Measurements from ENCODE around the gene VGLL1.
A peak's percentile ranks its signal among the peaks of the same experiment; 100 is the strongest.

The VGLL1 gene

GRCh38 chrX:136496764-136497555, 35.1 kb upstream of the VGLL1 start:
- TF ChIP-seq CTCF (IDR thresholded peaks at IDR 0.05; ENCODE audit: borderline replicate concordance, insufficient read depth, low read depth, low read length), result no peak

GRCh38 chrX:136497556-136498052, 34.4 kb upstream of the VGLL1 start, which contains the start of gene HTATSF1:
Gene HTATSF1 (plus strand): TSS chrX:136497592. CDS start chrX:136497685, 93 bp downstream.
- H3K4me3 ChIP-seq (ENCODE audit: low read depth, low read length), result peak within 1 kb of the TSS; percentile 75

More at GRCh38 chrX:136496764-136497555, 35.1 kb upstream of the VGLL1 start:
- peak overlapping the region; percentile 75 for H3K4me3 ChIP-seq (ENCODE audit: low read depth, low read length)

DNA sequence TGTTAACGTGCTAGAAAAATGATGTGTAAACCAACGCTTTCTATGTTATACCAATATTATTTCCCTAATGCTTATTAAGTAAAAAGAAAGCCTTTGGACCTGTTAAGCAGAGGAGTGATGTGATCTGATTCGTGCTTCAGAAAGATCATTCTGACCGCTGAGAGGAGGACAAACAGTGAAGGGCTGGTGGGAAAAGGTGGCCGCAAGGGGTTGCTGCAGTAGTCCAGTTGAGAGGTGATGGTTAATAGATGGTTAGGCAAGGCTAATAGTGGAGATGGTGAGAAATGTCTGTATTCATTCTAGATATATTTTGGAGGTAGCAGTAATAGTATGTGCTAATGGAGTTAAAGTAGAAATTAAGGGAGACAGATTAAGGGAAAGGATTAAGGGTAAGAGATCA, 12.9 kb upstream of the VGLL1 start:
- no peak overlapping the region for H3K4me3 ChIP-seq (ENCODE audit: low read depth, low read length)
- TF ChIP-seq CTCF (IDR thresholded peaks at IDR 0.05; ENCODE audit: borderline replicate concordance, insufficient read depth, low read depth, low read length), result no peak

More at GRCh38 chrX:136497556-136498052, 34.4 kb upstream of the VGLL1 start, which contains the start of gene HTATSF1:
- no peak for TF ChIP-seq CTCF (IDR thresholded peaks at IDR 0.05; ENCODE audit: borderline replicate concordance, insufficient read depth, low read depth, low read length)

DNA sequence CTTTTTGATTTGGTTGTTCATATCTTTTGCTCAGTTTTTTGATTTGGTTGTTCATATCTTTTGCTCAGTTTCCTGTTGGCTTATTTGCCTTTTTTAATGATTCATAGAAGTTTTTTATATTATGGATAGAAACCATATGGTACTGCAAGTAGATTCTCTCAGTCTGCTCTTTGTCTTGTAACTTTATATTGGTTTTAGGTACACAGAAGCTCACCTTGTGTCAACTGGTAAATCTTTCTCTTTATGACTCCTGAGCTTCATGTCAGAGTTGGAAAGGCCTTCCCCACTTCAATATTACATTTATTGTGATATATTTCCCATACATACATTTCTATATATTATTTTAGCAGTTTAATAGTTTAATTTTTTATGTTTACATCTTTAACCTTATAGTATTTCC, 8.2 kb upstream of the VGLL1 start:
- H3K4me3 ChIP-seq (ENCODE audit: low read depth, low read length), result no peak overlapping the region
- TF ChIP-seq CTCF (IDR thresholded peaks at IDR 0.05; ENCODE audit: borderline replicate concordance, insufficient read depth, low read depth, low read length), result no peak

GRCh38 chrX:136525738-136526606, 6.0 kb upstream of the VGLL1 start:
- no peak for TF ChIP-seq CTCF (IDR thresholded peaks at IDR 0.05; ENCODE audit: borderline replicate concordance, insufficient read depth, low read depth, low read length)
- H3K4me3 ChIP-seq (ENCODE audit: low read depth, low read length), result no peak overlapping the region

DNA sequence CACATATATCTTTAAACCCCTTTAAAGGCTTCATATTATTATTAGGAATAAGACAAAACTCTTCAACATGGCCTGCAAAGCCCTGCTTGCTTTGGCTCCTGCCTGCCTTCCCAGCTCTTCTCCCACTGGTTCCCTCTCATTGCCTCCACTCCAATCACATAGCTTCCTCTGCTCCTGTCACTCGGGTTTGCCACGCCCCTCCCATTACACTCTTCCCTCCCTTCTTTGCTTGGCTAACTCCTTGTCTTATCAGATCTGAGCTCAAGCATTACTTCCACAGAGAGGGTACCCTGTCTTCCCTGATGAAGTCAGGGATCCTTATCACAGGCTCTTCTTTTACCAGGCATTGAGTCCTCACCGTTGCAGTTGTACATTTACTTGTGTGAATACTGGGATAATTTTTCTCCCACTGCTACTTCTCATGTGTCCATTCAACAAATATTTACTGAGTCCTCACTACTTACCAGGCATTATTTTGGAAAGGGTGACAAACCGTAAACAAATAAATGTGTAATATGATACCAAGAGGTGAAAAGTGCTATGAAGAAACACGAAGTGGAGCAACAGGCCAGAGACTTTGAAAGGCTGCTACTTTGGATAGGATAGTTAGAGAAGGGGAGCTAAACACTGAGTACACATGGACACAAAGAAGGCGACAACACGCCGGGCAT, 3.2 kb upstream of the VGLL1 start:
- no peak for TF ChIP-seq CTCF (IDR thresholded peaks at IDR 0.05; ENCODE audit: borderline replicate concordance, insufficient read depth, low read depth, low read length)
- no peak overlapping the region for H3K4me3 ChIP-seq (ENCODE audit: low read depth, low read length)
